PC-3 (cell line): ENCODE data around the gene GADL1. TPM values are rescaled to one million over a fixed set of nuclear protein-coding genes. Genes with fewer than 3 reads are reported as not detected.

ENCODE experiments used
- ATAC-seq: fragments of 200-7000 bp; cut with Tn5 transposase; 2 replicates; pipeline ENCODE4 v1.9.1; 2020; ENCODE audit warnings: mild to moderate bottlenecking, moderate library complexity
- BruUV-seq: library from RNA; stranded (reverse); fragments of 400-500 nt; replicated peaks from 2 replicates; lab custom pipeline; 2021; lab: Mats Ljungman, UMichigan
- CTCF ChIA-PET: fragments of 300-600 bp; sonication (Branson Sonifier 250); formaldehyde crosslinking; loops from one replicate; lab custom pipeline; 2022; ENCODE audit warnings: antibody characterized with exemption; lab: Charles Lee
- POLR2A ChIA-PET: fragments of 300-600 bp; sonication (Branson Sonifier 250); formaldehyde crosslinking; loops from one replicate; lab custom pipeline; 2022; ENCODE audit warnings: antibody characterized with exemption; ENCODE audit not compliant: unreplicated experiment; lab: Charles Lee
- DNase-seq: peaks from one replicate; pipeline ENCODE4 v3.0.0-alpha.2; 2015
- H2AFZ ChIP-seq: fragments of 300-600 bp; sonication (generic); 2 replicates; pipeline ENCODE4 v1.6.0; 2016; ENCODE audit warnings: antibody characterized with exemption, low read length
- H3F3A ChIP-seq: fragments of 300-600 bp; sonication (generic); one replicate; pipeline ENCODE4 v1.6.0; 2017; ENCODE audit warnings: antibody characterized with exemption, low read length, control low read depth, mild to moderate bottlenecking; ENCODE audit not compliant: unreplicated experiment
- H3K27ac ChIP-seq: fragments of 300-600 bp; sonication (generic); 2 replicates; pipeline ENCODE4 v1.5.1; 2016; ENCODE audit warnings: mild to moderate bottlenecking, low read length
- H3K27me3 ChIP-seq: fragments of 300-600 bp; sonication (generic); 2 replicates; pipeline ENCODE4 v1.6.1; 2016; ENCODE audit warnings: low read length, mixed read lengths
- H3K36me3 ChIP-seq: fragments of 300-600 bp; sonication (generic); 2 replicates; pipeline ENCODE4 v1.6.1; 2016; ENCODE audit warnings: low read depth, mixed run types, low read length, mixed read lengths
- H3K4me1 ChIP-seq: fragments of 300-600 bp; sonication (generic); 2 replicates; pipeline ENCODE4 v1.5.1; 2016; ENCODE audit warnings: low read length; ENCODE audit not compliant: insufficient read depth
- H3K4me2 ChIP-seq: fragments of 300-600 bp; sonication (generic); 2 replicates; pipeline ENCODE4 v1.6.0; 2016; ENCODE audit warnings: low read length
- H3K4me3 ChIP-seq: fragments of 300-600 bp; sonication (generic); 2 replicates; pipeline ENCODE4 v1.5.1; 2016; ENCODE audit warnings: mild to moderate bottlenecking, low read length, mixed read lengths
- H3K79me2 ChIP-seq: fragments of 300-600 bp; sonication (generic); 2 replicates; pipeline ENCODE4 v1.6.1; 2017; ENCODE audit warnings: low read length, mixed read lengths
- H3K9ac ChIP-seq: fragments of 300-600 bp; sonication (generic); 2 replicates; pipeline ENCODE4 v1.6.0; 2016; ENCODE audit warnings: mild to moderate bottlenecking, low read length
- H3K9me2 ChIP-seq: fragments of 300-600 bp; sonication (generic); replicated peaks from 2 replicates; pipeline ENCODE4 v1.6.1; 2016; ENCODE audit warnings: mixed run types, low read length, mixed read lengths
- H3K9me3 ChIP-seq: fragments of 300-600 bp; sonication (generic); 2 replicates; pipeline ENCODE4 v1.6.1; 2016; ENCODE audit warnings: low read length, mixed read lengths
- H4K20me1 ChIP-seq: fragments of 300-600 bp; sonication (generic); 2 replicates; pipeline ENCODE4 v1.6.1; 2016; ENCODE audit warnings: low read length, mixed read lengths
- EZH2 ChIP-seq: fragments of 300-600 bp; sonication (generic); IDR thresholded peaks from one replicate; pipeline ENCODE4 v1.6.1; 2017; ENCODE audit warnings: antibody characterized with exemption, mild to moderate bottlenecking, low read length; ENCODE audit not compliant: unreplicated experiment
- EZH2phosphoT487 ChIP-seq: fragments of 300-600 bp; sonication (generic); IDR thresholded peaks from 2 replicates; pipeline ENCODE4 v1.6.1; 2018; ENCODE audit warnings: mild to moderate bottlenecking, antibody characterized with exemption, low read length, borderline replicate concordance
- intact Hi-C: fragments of 100-400 bp; cut with micrococcal nuclease; formaldehyde crosslinking; loops from 2 replicates; pipeline ENCODE4 v1.9.0; 2023
- total RNA-seq: library from RNA; depleted of rRNA; stranded (reverse); fragments of >200 nt; gene quantifications from 2 replicates; pipeline ENCODE4 v1.2.3, GENCODE V29; 2014
- TF ChIP-seq, protein P1 (sequence below): fragments of 300-600 bp; sonication (generic); conservative IDR thresholded peaks from 2 replicates; pipeline ENCODE4 v1.5.1; 2017; ENCODE audit warnings: antibody characterized with exemption, low read depth, mild to moderate bottlenecking, low read length

GADL1 gene
- total RNA-seq, 1 experiment from 2014 or later = not detected

DNA sequence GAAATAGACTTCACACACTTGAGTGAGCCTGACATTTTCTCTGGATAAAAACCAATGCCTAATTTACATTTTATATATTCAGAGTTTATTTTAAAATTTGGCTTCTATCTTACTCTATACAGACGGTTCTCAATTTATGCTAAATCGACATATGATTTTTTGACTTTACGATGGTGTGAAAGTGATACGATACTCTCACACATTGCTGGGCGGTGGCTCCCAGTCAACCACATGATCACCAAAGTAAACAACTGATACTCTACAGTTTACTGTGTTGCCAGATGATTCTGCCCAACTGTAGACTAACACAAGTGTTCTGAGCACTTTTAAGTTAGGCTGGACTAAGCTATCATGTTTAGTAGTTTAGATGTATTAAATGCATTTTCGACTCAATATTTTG, 25.1 kb upstream of the GADL1 start:
- H3K4me2 ChIP-seq = no peak overlapping the region
- no peaks in the 10 kb centered on the region for H3K79me2 ChIP-seq
- no peak for DNase-seq
- H3K9ac ChIP-seq = no peak overlapping the region
- intact Hi-C loops = no loop called here
- no TSS peak for BruUV-seq
- no peak for ATAC-seq
- ChIA-PET CTCF (no interaction called here), POLR2A (no interaction called here)
- no peaks in the 10 kb centered on the region for H3F3A ChIP-seq
- H3K9me3 ChIP-seq = no peaks in the 10 kb centered on the region
- no peaks in the 10 kb centered on the region for H3K9me2 ChIP-seq
- H2AFZ ChIP-seq = no peak overlapping the region
- H4K20me1 ChIP-seq = no peaks in the 10 kb centered on the region
- no peak overlapping the region for H3K4me3 ChIP-seq
- no peaks in the 10 kb centered on the region for H3K36me3 ChIP-seq
- no peaks in the 10 kb centered on the region for H3K4me1 ChIP-seq
- H3K27me3 ChIP-seq = no peaks in the 10 kb centered on the region
- TF ChIP-seq EZH2 = no peak
- TF ChIP-seq, protein P1, sequence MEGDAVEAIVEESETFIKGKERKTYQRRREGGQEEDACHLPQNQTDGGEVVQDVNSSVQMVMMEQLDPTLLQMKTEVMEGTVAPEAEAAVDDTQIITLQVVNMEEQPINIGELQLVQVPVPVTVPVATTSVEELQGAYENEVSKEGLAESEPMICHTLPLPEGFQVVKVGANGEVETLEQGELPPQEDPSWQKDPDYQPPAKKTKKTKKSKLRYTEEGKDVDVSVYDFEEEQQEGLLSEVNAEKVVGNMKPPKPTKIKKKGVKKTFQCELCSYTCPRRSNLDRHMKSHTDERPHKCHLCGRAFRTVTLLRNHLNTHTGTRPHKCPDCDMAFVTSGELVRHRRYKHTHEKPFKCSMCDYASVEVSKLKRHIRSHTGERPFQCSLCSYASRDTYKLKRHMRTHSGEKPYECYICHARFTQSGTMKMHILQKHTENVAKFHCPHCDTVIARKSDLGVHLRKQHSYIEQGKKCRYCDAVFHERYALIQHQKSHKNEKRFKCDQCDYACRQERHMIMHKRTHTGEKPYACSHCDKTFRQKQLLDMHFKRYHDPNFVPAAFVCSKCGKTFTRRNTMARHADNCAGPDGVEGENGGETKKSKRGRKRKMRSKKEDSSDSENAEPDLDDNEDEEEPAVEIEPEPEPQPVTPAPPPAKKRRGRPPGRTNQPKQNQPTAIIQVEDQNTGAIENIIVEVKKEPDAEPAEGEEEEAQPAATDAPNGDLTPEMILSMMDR = no peak
- no peak for TF ChIP-seq EZH2phosphoT487
- H3K27ac ChIP-seq = no peak overlapping the region

DNA sequence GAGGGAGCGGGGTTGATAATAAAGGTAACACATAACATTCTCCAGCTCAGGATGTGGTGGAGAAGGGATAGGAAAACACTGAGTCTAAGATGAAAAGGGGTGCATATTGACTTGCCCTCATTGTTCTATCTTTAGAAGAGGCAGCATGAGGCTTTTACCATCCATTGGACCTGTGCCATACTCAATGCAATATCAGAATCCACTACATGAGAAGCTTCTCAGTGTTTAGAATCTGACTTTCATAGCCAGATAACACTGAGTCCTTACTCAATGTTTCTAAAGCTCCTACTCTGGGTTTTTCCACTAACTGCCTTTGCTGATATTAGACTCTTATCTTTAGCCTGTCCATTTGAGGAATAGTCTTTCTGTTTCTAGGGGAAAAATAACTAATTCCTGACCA, 24.3 kb upstream of the GADL1 start:
- Histone ChIP-seq H3F3A (no peaks in the 10 kb centered on the region), H3K36me3 (no peaks in the 10 kb centered on the region), H3K27me3 (no peaks in the 10 kb centered on the region), H4K20me1 (no peaks in the 10 kb centered on the region), H3K4me3 (no peak overlapping the region), H3K4me1 (no peaks in the 10 kb centered on the region), H3K79me2 (no peaks in the 10 kb centered on the region), H3K27ac (no peak overlapping the region), H2AFZ (no peak overlapping the region), H3K9me3 (no peaks in the 10 kb centered on the region), H3K9me2 (no peaks in the 10 kb centered on the region), H3K9ac (no peak overlapping the region), H3K4me2 (no peak overlapping the region)
- ChIA-PET POLR2A (no interaction called here), CTCF (no interaction called here)
- TF ChIP-seq EZH2phosphoT487 = no peak
- TF ChIP-seq, protein P1 = no peak
- TF ChIP-seq EZH2 = no peak
- BruUV-seq = no TSS peak
- DNase-seq = no peak
- ATAC-seq = no peak
- intact Hi-C loops = no loop called here

DNA sequence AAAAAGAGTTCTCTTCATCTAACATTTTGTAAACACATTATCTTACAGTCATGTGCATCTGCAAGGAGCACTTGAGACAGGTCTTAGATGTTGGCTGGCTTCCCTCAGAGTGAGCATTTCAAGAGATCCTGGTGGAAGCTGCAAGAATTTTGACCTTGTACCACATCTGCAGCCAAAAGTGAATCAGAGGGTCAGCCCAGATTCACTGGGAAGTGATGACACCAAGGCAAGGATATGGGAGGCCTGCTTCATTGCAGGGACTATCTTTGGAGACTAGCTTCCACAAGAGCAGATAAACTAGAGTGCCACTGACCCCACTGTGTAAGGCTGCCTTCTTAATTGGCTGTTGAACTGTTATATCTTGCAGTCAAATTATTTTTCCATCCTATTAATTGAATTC, 21.3 kb upstream of the GADL1 start:
- DNase-seq = no peak
- Histone ChIP-seq H4K20me1 (no peaks in the 10 kb centered on the region), H2AFZ (no peak overlapping the region), H3K9ac (no peak overlapping the region), H3K27me3 (no peaks in the 10 kb centered on the region), H3K4me2 (no peak overlapping the region), H3K27ac (no peak overlapping the region), H3F3A (no peaks in the 10 kb centered on the region), H3K9me2 (no peaks in the 10 kb centered on the region), H3K79me2 (no peaks in the 10 kb centered on the region), H3K9me3 (no peaks in the 10 kb centered on the region), H3K4me3 (no peak overlapping the region), H3K36me3 (no peaks in the 10 kb centered on the region), H3K4me1 (no peaks in the 10 kb centered on the region)
- ChIA-PET POLR2A (no interaction called here), CTCF (no interaction called here)
- intact Hi-C loops = no loop called here
- ATAC-seq = no peak
- BruUV-seq = no TSS peak
- TF ChIP-seq, protein P1 = no peak
- no peak for TF ChIP-seq EZH2
- TF ChIP-seq EZH2phosphoT487 = no peak
